ENCODE results near the gene GPC3.

DNA sequence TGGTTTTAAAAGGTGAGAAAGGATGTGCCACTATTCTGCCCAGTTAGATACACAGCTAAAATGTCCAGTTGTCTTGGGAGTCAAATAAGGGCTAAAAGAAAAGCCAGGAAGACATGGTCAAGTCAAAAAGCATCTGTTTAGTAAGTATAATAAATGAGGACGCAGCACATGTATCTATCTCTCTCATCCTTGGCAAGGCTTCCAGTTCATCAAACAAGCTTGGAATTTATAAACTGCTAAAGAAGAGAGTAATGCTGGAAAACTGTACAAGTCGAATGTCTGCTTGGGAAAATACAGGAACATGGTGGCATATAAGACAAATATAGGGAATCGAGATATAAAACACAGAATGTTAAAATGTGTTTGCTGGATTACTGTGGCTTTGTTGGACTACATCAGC, 106.7 kb downstream of the GPC3 start:
- TF ChIP-seq CTCF (IDR thresholded peaks at IDR 0.05) (no peak), POLR2A (IDR thresholded peaks at IDR 0.05) (no peak), EP300 (IDR thresholded peaks at IDR 0.05) (no peak)

Measured in suprapubic skin (tissue), 3 donors.